ENCODE measurements around the gene SLC9A1.

- TF ChIP-seq TEAD4 (CRISPR knock-in tag; IDR thresholded peaks at IDR 0.05) (no peak), CTCF (IDR thresholded peaks at IDR 0.05) (no peak), FOXP4 (CRISPR knock-in tag; IDR thresholded peaks at IDR 0.05) (no peak), USF2 (CRISPR knock-in tag; IDR thresholded peaks at IDR 0.05) (no peak), PREB (CRISPR knock-in tag; IDR thresholded peaks at IDR 0.05; ENCODE audit: borderline replicate concordance) (no peak), ZNF232 (CRISPR knock-in tag; IDR thresholded peaks at IDR 0.05) (no peak), IRF1 (CRISPR knock-in tag; IDR thresholded peaks at IDR 0.05) (no peak), RORB (CRISPR knock-in tag; IDR thresholded peaks at IDR 0.05) (no peak), ETV6 (CRISPR knock-in tag; IDR thresholded peaks at IDR 0.05) (no peak), MYBL2 (CRISPR knock-in tag; IDR thresholded peaks at IDR 0.05) (no peak), TCF7 (CRISPR knock-in tag; IDR thresholded peaks at IDR 0.05; ENCODE audit: low read depth) (no peak), CBFB (CRISPR knock-in tag; IDR thresholded peaks at IDR 0.05; ENCODE audit: low read depth) (no peak), E2F1 (CRISPR knock-in tag; IDR thresholded peaks at IDR 0.05) (no peak), MLX (CRISPR knock-in tag; IDR thresholded peaks at IDR 0.05) (no peak)
These were observed 41.1 kb downstream of the SLC9A1 start for GRCh38 chr1:27113861-27114260.
